GM18868 (cell line): Measurements from ENCODE around the gene CLOCK.

ENCODE experiments used
- ATAC-seq: cut with Tn5 transposase; IDR thresholded peaks from one replicate; pipeline ENCODE4 v1.9.1; 2021; ENCODE audit warnings: mild to moderate bottlenecking, moderate library complexity; ENCODE audit not compliant: unreplicated experiment

The CLOCK gene

GRCh38 chr4:55386073-55386472 is 160.6 kb downstream of the CLOCK start:
- peak; percentile 93 for ATAC-seq

- no peak for ATAC-seq
Measured at GRCh38 chr4:55385201-55385649, 161.5 kb downstream of the CLOCK start.

- ATAC-seq, result no peak
Measured at GRCh38 chr4:55382488-55383003, 164.2 kb downstream of the CLOCK start.

DNA sequence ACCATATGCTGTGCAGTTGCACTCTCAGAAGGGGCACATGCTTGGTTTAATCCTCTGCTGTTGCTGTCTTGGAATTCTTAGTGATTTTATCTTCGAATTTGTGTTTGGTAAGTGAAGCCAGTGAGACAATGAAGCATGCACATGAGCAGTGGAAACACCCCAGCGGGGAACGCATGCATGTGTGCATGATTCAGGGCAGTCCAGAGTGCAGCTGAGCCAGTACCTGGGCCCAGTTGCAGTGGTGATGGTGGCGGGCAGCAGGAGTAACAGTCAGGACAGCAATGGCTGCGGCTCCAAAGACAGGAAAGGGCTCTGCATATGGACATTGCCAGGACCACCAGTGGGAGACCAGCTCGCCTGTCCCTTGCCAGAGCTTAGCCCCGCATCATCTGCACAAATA is 165.2 kb downstream of the CLOCK start:
- ATAC-seq, result no peak

DNA sequence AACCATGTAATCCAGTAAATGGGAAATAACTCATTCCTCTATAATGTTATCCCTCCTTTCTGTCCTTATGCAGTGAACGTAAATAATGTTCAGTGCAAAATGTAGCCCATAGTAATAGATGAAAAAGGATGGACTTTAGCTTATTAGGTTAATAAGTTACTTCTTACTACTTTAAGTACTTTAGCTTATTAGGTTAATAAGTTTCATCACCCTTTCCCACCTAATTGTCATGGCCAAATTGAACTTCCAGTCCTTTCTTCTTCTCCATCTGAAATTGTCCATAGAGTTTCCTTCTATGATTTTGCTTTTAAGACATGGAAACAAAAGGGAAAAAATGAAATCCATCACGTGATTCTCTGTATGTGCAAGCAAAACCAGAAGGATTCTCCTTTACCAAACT is 166.1 kb downstream of the CLOCK start:
- no peak for ATAC-seq

GRCh38 chr4:55378617-55379467 is 167.9 kb downstream of the CLOCK start:
- ATAC-seq, result no peak
